Skeletal muscle cell (primary cell): ENCODE data around the gene UBN1.

Source experiments
- DNase-seq: peaks from one replicate; pipeline ENCODE4 v3.0.0-alpha.2; 2010; ENCODE audit warnings: low read depth
- H3K4me3 ChIP-seq: 2 replicates; pipeline ENCODE4 v1.5.1; 2011; ENCODE audit warnings: low read depth, mild to moderate bottlenecking, control low read depth, low read length, moderate library complexity

Gene UBN1

DNA sequence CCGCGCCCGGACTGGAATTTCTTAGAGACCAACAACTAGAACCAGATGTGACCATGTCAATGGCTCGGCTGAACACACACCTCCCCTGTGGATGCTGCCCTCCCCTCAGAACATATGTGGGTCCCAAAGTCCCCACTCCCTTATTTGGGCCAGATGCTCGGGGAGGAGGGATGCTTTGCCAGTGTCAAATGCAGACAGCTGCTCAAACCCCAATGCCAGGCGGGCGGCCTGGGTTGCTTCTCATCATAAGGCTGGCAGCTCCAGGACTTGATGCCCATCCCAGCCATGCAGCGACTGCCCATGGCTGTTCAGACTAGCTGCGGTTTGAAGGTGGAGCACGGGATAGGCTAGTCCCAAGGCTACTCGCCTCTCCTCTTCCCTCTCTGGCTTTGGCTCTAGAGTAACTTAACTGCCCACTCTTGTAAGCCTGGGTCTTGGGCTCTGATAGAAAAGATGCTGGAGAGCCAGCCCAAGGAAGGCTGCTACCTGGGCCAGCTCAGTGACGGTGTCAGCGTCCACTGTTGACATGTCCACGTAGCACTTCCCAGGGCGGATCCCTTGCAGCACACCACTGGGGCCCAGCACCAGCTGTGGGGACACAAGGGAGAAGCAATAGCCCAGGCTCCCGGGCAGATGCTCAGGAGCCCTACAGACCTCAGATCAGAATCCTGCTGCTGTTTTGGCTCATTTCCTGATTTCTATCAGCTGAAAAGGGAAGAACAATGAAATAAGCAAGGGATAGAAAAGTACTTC, 33.9 kb upstream of the UBN1 start:
- H3K4me3 ChIP-seq, result no peak overlapping the region
- no peak for DNase-seq

- no peak for DNase-seq
Observed at GRCh38 chr16:4814046-4814445, 33.2 kb upstream of the UBN1 start.

DNA sequence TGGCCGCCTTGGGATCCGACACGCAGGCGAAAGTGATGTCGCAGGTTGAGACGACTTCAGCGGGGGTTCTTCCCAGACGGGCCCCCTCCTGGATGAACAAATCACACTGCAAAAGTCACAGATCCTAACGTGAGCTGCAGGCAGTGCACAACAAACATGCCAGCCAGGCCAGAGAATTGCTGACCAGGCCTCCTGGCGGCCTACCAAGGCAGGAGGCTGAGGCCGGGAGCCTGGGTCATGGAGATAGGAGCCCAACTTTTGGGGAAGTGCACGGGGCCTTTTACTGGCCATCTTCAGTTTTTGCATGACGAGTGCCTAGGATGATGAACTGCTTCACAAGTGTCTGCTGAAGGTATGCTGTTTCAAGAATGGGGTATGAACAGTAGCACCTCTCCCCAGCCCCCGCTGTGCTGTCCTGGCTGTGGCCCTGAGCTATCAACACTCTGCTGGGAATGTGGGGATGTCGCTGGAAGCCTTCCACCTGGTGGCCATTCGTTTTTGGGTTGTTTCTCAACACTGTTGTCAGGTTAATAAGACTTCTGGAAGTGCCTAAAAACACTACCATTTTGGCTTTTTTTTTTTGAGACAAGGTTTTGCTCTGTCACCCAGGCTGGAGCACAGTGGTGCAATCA, 32.6 kb upstream of the UBN1 start:
- no peak overlapping the region for H3K4me3 ChIP-seq
- no peak for DNase-seq

More at GRCh38 chr16:4814046-4814445, 33.2 kb upstream of the UBN1 start:
- no peak overlapping the region for H3K4me3 ChIP-seq

DNA sequence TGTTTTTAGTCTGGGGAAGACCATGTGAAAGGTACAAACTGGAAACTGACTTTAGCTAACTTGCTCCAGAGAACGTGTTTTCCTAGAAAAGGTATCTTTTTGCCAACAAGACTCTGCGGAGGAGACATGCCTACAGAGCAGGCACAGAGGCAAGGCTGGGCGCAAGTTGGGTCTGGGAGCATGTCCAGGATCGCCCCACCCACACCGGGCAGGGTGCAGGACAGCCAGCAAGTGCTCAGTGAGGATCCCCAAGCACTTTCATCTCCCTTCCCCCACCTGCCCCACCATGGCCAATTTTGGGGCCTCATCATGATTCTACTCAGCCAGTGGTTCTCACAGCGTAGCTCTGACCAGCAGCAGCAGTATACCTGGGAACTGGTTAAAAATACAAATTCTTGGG, 26.6 kb upstream of the UBN1 start:
- no peak for DNase-seq
- H3K4me3 ChIP-seq, result no peak overlapping the region

GRCh38 chr16:4825196-4825595, 22.1 kb upstream of the UBN1 start:
- H3K4me3 ChIP-seq, result no peak overlapping the region
- DNase-seq, result no peak

GRCh38 chr16:4826526-4826925, 20.8 kb upstream of the UBN1 start:
- H3K4me3 ChIP-seq, result no peak overlapping the region
- DNase-seq, result no peak

DNA sequence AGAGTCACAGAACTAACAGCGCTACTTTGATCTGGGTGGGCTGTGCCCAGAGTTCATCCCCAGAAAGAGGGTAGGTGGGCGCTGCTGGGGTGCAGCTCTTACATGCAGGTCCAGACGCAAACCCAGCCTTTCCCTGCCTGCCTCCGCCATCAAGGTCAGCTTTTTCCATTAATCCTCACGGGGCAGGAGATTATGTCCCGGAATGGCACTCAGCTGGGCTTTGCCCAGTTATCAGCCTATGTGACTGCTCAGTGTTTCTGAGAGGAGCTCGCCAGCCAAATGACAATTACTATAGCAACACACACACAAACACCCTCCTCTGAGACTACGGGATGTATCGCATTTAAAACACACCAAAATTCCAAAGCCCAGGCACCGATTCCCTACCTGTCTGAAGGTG, 20.3 kb upstream of the UBN1 start:
- DNase-seq, result no peak
- no peak overlapping the region for H3K4me3 ChIP-seq

- no peak for DNase-seq
- no peak overlapping the region for H3K4me3 ChIP-seq
Observed at GRCh38 chr16:4828567-4829321, 18.5 kb upstream of the UBN1 start.

- no peak overlapping the region for H3K4me3 ChIP-seq
- DNase-seq, result no peak
Observed at GRCh38 chr16:4830408-4830807, 16.9 kb upstream of the UBN1 start.

GRCh38 chr16:4831616-4832015, 15.7 kb upstream of the UBN1 start:
- no peak overlapping the region for H3K4me3 ChIP-seq
- no peak for DNase-seq

GRCh38 chr16:4832698-4833343, 14.5 kb upstream of the UBN1 start:
- H3K4me3 ChIP-seq, result no peak overlapping the region
- DNase-seq, result no peak

DNA sequence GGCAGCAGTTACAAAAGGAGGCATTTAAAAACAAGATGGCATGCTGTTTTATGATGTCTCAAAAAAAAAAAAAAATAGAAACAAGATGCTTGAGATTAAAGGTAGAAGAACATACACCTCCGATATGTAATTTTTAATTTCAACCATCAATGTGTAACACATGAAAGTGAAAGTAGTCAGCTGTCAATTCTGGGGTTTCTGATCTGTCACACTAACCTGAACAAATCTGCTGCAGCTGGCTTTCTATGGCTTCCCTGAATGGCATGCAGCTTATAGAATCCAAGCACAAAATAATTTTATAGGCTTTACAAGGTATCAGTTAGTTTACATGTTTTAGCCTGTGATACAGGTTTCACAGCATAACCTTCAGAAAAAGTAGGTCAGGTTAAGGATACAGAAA, 13.7 kb upstream of the UBN1 start:
- no peak for DNase-seq
- no peak overlapping the region for H3K4me3 ChIP-seq

- DNase-seq, result no peak
- no peak overlapping the region for H3K4me3 ChIP-seq
Observed at GRCh38 chr16:4836727-4837126, 10.6 kb upstream of the UBN1 start.

DNA sequence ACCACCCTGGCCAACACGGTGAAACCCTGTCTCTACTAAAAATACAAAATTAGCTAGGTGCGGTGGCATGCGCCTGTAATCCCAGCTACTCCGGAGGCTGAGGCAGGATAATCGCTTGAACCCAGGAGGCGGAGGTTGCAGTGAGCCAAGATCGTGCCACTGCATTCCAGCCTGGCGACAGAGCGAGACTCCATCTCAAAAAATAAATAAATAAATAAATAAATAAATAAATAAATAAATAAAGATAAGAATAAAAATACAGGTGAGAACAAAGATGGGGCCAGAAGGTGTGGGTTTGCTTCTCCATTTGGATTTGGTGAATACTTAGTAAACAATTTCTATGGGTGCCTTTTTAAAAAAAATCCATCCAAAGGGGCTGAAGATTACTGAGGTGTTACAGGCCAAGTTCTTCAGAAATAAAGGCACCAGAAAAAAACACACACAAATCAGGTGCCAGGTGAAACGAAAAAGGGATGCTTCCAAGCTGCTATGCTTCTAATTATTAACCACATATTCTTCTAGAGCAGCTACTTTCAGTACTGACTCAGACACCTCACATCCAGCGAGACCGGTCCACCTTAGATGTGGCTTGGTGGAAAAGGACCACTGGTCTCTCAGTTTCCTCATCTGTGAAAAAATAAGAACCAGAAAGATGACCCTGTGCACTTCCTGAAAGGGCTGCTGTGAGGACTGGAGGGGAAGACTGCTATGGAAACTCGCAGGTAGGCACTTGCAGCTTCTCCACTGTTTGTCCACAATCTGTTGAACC, 9.4 kb upstream of the UBN1 start:
- no peak for DNase-seq
- no peak overlapping the region for H3K4me3 ChIP-seq

DNA sequence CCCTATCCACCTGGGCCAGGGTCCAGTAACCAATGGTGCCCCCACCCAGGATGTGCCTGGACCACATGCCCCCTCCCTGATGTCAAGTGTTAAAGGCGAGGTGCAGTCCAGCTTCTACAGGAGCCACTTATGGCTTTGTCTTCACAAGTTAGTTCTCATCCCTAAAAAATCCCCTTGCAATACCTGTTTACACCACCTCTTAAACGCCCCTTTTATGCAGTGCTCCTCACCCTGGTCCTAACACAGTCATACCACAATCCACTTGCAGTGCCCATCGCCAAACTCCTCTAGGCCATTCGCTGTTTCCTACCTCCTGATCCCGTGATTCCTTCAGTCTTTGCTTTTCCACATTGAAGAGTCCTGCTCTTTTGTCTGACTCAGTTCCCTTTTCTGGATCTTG, 7.3 kb upstream of the UBN1 start:
- no peak for DNase-seq
- no peak overlapping the region for H3K4me3 ChIP-seq

- DNase-seq, result no peak
- H3K4me3 ChIP-seq, result no peak overlapping the region
Observed at GRCh38 chr16:4840984-4841383, 6.3 kb upstream of the UBN1 start.

GRCh38 chr16:4846503-4846900, 779 bp upstream of the UBN1 start:
- peak overlapping the region; percentile 87 for H3K4me3 ChIP-seq
- no peak for DNase-seq

- H3K4me3 ChIP-seq, result peak overlapping the region; percentile 87
- DNase-seq, result peak; percentile 26
Observed at GRCh38 chr16:4847774-4848587, 700 bp downstream of the UBN1 start.

GRCh38 chr16:4850211-4850610, 2.9 kb downstream of the UBN1 start:
- no peak for DNase-seq
- H3K4me3 ChIP-seq, result no peak overlapping the region
